ENCODE results near the gene IL18. TPM values are rescaled to one million over a fixed set of nuclear protein-coding genes. Genes with fewer than 3 reads are reported as not detected.

Gene IL18
- total RNA-seq (ENCODE audit: unreplicated experiment) = 0.90 TPM
- long read RNA-seq = 0 reads

DNA sequence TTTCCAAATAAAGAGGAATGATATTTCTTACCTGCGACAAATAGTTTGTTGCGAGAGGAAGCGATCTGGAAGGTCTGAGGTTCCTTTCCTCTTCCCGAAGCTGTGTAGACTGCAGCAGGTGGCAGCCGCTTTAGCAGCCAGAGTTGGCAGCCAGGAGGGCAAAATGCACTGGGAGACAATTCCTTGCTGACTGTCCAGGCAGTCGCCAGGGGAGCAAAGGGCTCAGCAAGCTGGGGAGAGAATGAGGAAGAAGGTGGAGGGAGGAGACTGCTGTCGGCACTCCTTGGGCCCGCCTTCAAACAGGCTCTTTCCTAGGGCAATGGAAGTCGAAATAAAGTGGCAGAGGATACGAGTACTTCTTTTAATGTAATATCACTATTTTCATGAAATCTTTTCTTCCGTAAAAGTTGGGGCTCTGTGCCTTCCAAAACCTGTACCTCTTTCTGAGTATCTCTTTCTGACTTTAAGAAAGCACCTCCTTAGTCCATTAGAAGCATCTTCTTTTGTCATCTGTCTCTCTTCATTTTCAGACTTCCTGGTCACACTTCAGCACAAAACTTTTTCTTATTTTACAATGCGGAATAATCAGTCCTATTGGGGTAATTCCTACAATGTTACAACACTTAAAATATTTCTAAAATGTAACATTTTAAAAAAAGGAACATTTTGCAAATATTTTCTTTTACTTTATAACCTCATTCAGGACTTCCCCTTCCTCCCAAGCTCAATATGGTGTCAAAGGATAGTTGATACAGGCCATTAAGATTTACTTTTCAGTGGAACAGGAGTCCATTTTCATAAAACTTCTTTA is at the start of gene IL18:
IL18 (minus strand) TSS at position 220 of the 811 bp plus-strand sequence. CDS start 9,041 bp downstream, outside the sequence.
- Mint-ChIP-seq H3K9me3 (ENCODE audit: unreplicated experiment) (no peaks in the 10 kb centered on the region), H3K4me3 (ENCODE audit: unreplicated experiment) (no peak within 1 kb of the TSS), H3K27ac (ENCODE audit: unreplicated experiment) (no peak within 1 kb of the TSS), H3K36me3 (ENCODE audit: low read depth, unreplicated experiment) (no peaks in the 10 kb centered on the region), H3K27me3 (ENCODE audit: unreplicated experiment) (no peaks in the 10 kb centered on the region), H3K4me1 (ENCODE audit: unreplicated experiment) (peaks cover 22% of the 10 kb centered on the region)
- peak; percentile 17 for DNase-seq (ENCODE audit: low spot score)
- TF ChIP-seq, protein P1, sequence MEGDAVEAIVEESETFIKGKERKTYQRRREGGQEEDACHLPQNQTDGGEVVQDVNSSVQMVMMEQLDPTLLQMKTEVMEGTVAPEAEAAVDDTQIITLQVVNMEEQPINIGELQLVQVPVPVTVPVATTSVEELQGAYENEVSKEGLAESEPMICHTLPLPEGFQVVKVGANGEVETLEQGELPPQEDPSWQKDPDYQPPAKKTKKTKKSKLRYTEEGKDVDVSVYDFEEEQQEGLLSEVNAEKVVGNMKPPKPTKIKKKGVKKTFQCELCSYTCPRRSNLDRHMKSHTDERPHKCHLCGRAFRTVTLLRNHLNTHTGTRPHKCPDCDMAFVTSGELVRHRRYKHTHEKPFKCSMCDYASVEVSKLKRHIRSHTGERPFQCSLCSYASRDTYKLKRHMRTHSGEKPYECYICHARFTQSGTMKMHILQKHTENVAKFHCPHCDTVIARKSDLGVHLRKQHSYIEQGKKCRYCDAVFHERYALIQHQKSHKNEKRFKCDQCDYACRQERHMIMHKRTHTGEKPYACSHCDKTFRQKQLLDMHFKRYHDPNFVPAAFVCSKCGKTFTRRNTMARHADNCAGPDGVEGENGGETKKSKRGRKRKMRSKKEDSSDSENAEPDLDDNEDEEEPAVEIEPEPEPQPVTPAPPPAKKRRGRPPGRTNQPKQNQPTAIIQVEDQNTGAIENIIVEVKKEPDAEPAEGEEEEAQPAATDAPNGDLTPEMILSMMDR (IDR thresholded peaks at IDR 0.05; ENCODE audit: unreplicated experiment) = no peak

- no peak for DNase-seq (ENCODE audit: low spot score)
- TF ChIP-seq, protein P1 (IDR thresholded peaks at IDR 0.05; ENCODE audit: unreplicated experiment) = no peak
- H3K27ac Mint-ChIP-seq (ENCODE audit: unreplicated experiment) = no peak overlapping the region
- H3K4me1 Mint-ChIP-seq (ENCODE audit: unreplicated experiment) = no peaks in the 10 kb centered on the region
- H3K36me3 Mint-ChIP-seq (ENCODE audit: low read depth, unreplicated experiment) = no peaks in the 10 kb centered on the region
- no peaks in the 10 kb centered on the region for H3K9me3 Mint-ChIP-seq (ENCODE audit: unreplicated experiment)
- H3K27me3 Mint-ChIP-seq (ENCODE audit: unreplicated experiment) = no peaks in the 10 kb centered on the region
- no peak overlapping the region for H3K4me3 Mint-ChIP-seq (ENCODE audit: unreplicated experiment)
Measured at GRCh38 chr11:112212710-112213109, 48.8 kb upstream of the IL18 start.

DNA sequence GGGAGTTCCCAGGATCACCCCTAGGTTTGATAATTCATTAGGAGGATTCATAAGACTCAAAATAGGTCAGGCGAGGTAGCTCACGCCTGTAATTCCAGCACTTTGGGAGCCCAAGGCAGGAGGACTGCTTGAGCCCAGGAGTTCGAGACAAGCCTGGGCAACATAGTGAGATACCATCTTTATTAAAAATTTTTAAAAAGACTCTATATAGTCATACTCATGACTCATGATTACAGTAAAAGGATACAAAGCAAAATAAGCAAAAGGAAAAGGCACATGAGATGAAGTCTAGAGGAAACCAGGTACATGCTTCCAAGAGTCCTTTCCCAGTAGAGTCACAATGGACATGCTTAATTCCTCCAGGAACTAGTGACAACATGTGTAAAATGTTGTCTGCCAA is 48.4 kb upstream of the IL18 start:
- Mint-ChIP-seq H3K4me3 (ENCODE audit: unreplicated experiment) (no peak overlapping the region), H3K9me3 (ENCODE audit: unreplicated experiment) (no peaks in the 10 kb centered on the region), H3K4me1 (ENCODE audit: unreplicated experiment) (no peaks in the 10 kb centered on the region), H3K36me3 (ENCODE audit: low read depth, unreplicated experiment) (no peaks in the 10 kb centered on the region), H3K27me3 (ENCODE audit: unreplicated experiment) (no peaks in the 10 kb centered on the region), H3K27ac (ENCODE audit: unreplicated experiment) (no peak overlapping the region)
- TF ChIP-seq, protein P1 (IDR thresholded peaks at IDR 0.05; ENCODE audit: unreplicated experiment) = no peak
- no peak for DNase-seq (ENCODE audit: low spot score)

DNA sequence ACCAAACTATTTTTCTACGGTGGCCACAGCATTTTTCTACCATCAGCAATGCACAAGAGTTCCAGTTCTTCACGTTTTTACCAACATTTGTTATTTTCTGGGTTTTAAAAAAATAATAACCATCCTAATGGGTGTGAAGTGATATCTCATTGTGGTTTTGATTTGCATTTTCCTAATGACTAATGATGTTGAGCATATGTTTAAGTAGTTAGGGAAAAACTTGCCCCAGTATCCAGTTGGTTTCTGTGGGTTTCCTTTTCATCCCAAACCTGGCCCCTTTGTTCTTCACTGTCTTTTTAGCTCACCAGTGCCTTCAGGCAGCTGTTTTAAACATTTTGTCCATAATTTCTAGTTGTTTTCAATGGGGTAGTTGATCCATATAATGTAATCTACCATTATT is 47.6 kb upstream of the IL18 start:
- no peaks in the 10 kb centered on the region for H3K4me1 Mint-ChIP-seq (ENCODE audit: unreplicated experiment)
- H3K36me3 Mint-ChIP-seq (ENCODE audit: low read depth, unreplicated experiment) = no peaks in the 10 kb centered on the region
- H3K9me3 Mint-ChIP-seq (ENCODE audit: unreplicated experiment) = no peaks in the 10 kb centered on the region
- no peak overlapping the region for H3K4me3 Mint-ChIP-seq (ENCODE audit: unreplicated experiment)
- no peak overlapping the region for H3K27ac Mint-ChIP-seq (ENCODE audit: unreplicated experiment)
- H3K27me3 Mint-ChIP-seq (ENCODE audit: unreplicated experiment) = no peaks in the 10 kb centered on the region
- no peak for DNase-seq (ENCODE audit: low spot score)
- TF ChIP-seq, protein P1 (IDR thresholded peaks at IDR 0.05; ENCODE audit: unreplicated experiment) = no peak

- H3K4me3 Mint-ChIP-seq (ENCODE audit: unreplicated experiment) = no peak overlapping the region
- H3K27ac Mint-ChIP-seq (ENCODE audit: unreplicated experiment) = no peak overlapping the region
- TF ChIP-seq, protein P1 (IDR thresholded peaks at IDR 0.05; ENCODE audit: unreplicated experiment) = no peak
- no peaks in the 10 kb centered on the region for H3K36me3 Mint-ChIP-seq (ENCODE audit: low read depth, unreplicated experiment)
- no peaks in the 10 kb centered on the region for H3K9me3 Mint-ChIP-seq (ENCODE audit: unreplicated experiment)
- no peaks in the 10 kb centered on the region for H3K4me1 Mint-ChIP-seq (ENCODE audit: unreplicated experiment)
- no peak for DNase-seq (ENCODE audit: low spot score)
- H3K27me3 Mint-ChIP-seq (ENCODE audit: unreplicated experiment) = no peaks in the 10 kb centered on the region
Measured at GRCh38 chr11:112210890-112211289, 47.0 kb upstream of the IL18 start.

Measured in endothelial cell (in vitro differentiated cells).